ENCODE data around the gene MEFV. TPM values are rescaled to one million over a fixed set of nuclear protein-coding genes. Genes with fewer than 3 reads are reported as not detected.

MEFV gene
- total and polyA plus RNA-seq, 2 donors (not counting 3 experiments of a cell fraction or from before 2014, with no cell fraction given), result not detected

GRCh38 chr16:3304370-3304769, 47.9 kb upstream of the MEFV start:
- DNase-seq (ENCODE audit: low read depth, low spot score) (no peak), FAIRE-seq (peak; percentile 15)
- BruUV-seq (replicated peaks), result no TSS peak
- CTCF ChIA-PET, result interaction anchor here (1.2 to 2.7 kb wide), 4 partner anchors 10 to 197 kb away, joined by 3 to 8 read pairs (median 3); no protein-coding TSS in a partner anchor
- no peaks in the 10 kb centered on the region for H3K9me1 ChIP-seq (replicated peaks; ENCODE audit: control insufficient read depth, extremely low read depth, insufficient read depth, low read length)
- peaks cover 3% of the 10 kb centered on the region for H3K79me2 ChIP-seq (ENCODE audit: control insufficient read depth, insufficient read depth, low read length)
- no peaks in the 10 kb centered on the region for H4K20me1 ChIP-seq (replicated peaks; ENCODE audit: control insufficient read depth, extremely low read depth, insufficient read depth, low read length)
- no peak overlapping the region for H3K27ac ChIP-seq (ENCODE audit: insufficient read depth, low read depth, low read length)
- peak overlapping the region; percentile 46 to 81 (median 65) for H3K4me3 ChIP-seq (replicated peaks in 1 of 3; ENCODE audit: insufficient read depth in 1 of 3, low read depth in 1 of 3, low read length in 3 of 3)
- H3K4me1 ChIP-seq (ENCODE audit: control insufficient read depth, extremely low read depth, insufficient read depth, low read length), result peaks cover 12% of the 10 kb centered on the region
- H3K4me2 ChIP-seq (ENCODE audit: insufficient read depth, low read length), result peak overlapping the region; percentile 91
- peak overlapping the region; percentile 90 for H2AFZ ChIP-seq (ENCODE audit: low read depth, low read length)
- TF ChIP-seq POLR2AphosphoS5 (IDR thresholded peaks at IDR 0.05; ENCODE audit: insufficient read depth, low read depth, low read length) (no peak), MYC (IDR thresholded peaks at IDR 0.05; ENCODE audit: low read depth, low read length) (no peak), GATA2 (IDR thresholded peaks at IDR 0.05; ENCODE audit: insufficient read depth, insufficient read length, low read depth, low read length) (no peak), EZH2 (IDR thresholded peaks at IDR 0.05; ENCODE audit: borderline replicate concordance, low read depth, low read length, severe bottlenecking) (no peak), JUN (IDR thresholded peaks at IDR 0.05; ENCODE audit: borderline replicate concordance, insufficient read depth, insufficient read length, low read depth) (no peak), POLR2A (IDR thresholded peaks at IDR 0.05; ENCODE audit: low read depth, low read length) (no peak), CTCF (IDR thresholded peaks at IDR 0.05; ENCODE audit: extremely low read depth in 1 of 2, insufficient read depth in 1 of 2, low read depth in 1 of 2, low read length in 2 of 2) (no peak), FOS (IDR thresholded peaks at IDR 0.05; ENCODE audit: borderline replicate concordance, insufficient read depth, low read length) (no peak)
- H3K27me3 ChIP-seq (ENCODE audit: control insufficient read depth in 2 of 2, insufficient read depth in 2 of 2, low read length in 2 of 2), result no peaks in the 10 kb centered on the region
- intact Hi-C loops (cut with micrococcal nuclease), result loop anchor here (2.0 kb wide), 1 partner anchor 96 kb away; the partner anchor contains the start of genes ZNF174 and ZSCAN32
- H3K36me3 ChIP-seq (ENCODE audit: control insufficient read depth in 2 of 2, extremely low read depth in 1 of 2, insufficient read depth in 2 of 2, low read length in 2 of 2), result peaks cover 5 to 10% of the 10 kb centered on the region in 2 experiments
- no peaks in the 10 kb centered on the region for H3K9me3 ChIP-seq (replicated peaks; ENCODE audit: control insufficient read depth, insufficient read depth, low read length)
- POLR2A ChIA-PET, result interaction anchor here (0.9 kb wide), 1 partner anchor 21 kb away, joined by 4 read pairs; the partner anchor contains the start of gene ZNF263
- H3K9ac ChIP-seq (replicated peaks; ENCODE audit: extremely low read depth, insufficient read depth, low read length), result peak overlapping the region; percentile 85
- dilution Hi-C loops (cut with MboI; ENCODE audit: extremely low pct_ligation_motif_present, low sequenced_read_pairs), result no loop called here
